KMS-11 (cell line): ENCODE data around the gene USP11.
"Not testable (repeated sequence)": the region's sequence is repeated elsewhere in the genome, so short reads cannot be mapped to it uniquely, and the experiment has no call there.

Experiments
- H2AFZ ChIP-seq: fragments of 200-600 bp; sonication (generic); 2 replicates; pipeline ENCODE4 v1.6.1; 2016; ENCODE audit warnings: antibody characterized with exemption, mixed run types, low read depth
- H3K27ac ChIP-seq: fragments of 200-600 bp; sonication (generic); 2 replicates; pipeline ENCODE4 v1.6.1; 2016; ENCODE audit warnings: mild to moderate bottlenecking, mixed run types
- H3K27me3 ChIP-seq: fragments of 200-600 bp; sonication (generic); 2 replicates; pipeline ENCODE4 v1.6.1; 2017; ENCODE audit warnings: mild to moderate bottlenecking, low read depth, mixed run types, moderate library complexity; ENCODE audit not compliant: insufficient read depth
- H3K36me3 ChIP-seq: fragments of 200-600 bp; sonication (generic); 2 replicates; pipeline ENCODE4 v1.6.1; 2017; ENCODE audit warnings: mild to moderate bottlenecking, mixed run types; ENCODE audit not compliant: insufficient read depth
- H3K4me1 ChIP-seq: fragments of 200-600 bp; sonication (generic); 2 replicates; pipeline ENCODE4 v1.6.1; 2016; ENCODE audit warnings: mild to moderate bottlenecking, low read depth, mixed run types; ENCODE audit not compliant: poor library complexity, severe bottlenecking
- H3K4me2 ChIP-seq: fragments of 200-600 bp; sonication (generic); 2 replicates; pipeline ENCODE4 v1.7.0; 2016; ENCODE audit warnings: mild to moderate bottlenecking, mixed run types
- H3K4me3 ChIP-seq: fragments of 200-600 bp; sonication (generic); IDR thresholded peaks from 2 replicates; pipeline ENCODE4 v1.6.1; 2017; ENCODE audit warnings: low read depth, low read length, mixed read lengths; ENCODE audit not compliant: insufficient read depth
- H3K79me2 ChIP-seq: fragments of 200-600 bp; sonication (generic); 2 replicates; pipeline ENCODE4 v1.6.1; 2016; ENCODE audit warnings: low read depth, mixed run types; ENCODE audit not compliant: insufficient read depth
- H3K9ac ChIP-seq: fragments of 200-600 bp; sonication (generic); 2 replicates; pipeline ENCODE4 v1.6.1; 2016; ENCODE audit warnings: mild to moderate bottlenecking, mixed run types
- H4K20me1 ChIP-seq: fragments of 200-600 bp; sonication (generic); 2 replicates; pipeline ENCODE4 v1.6.1; 2016; ENCODE audit warnings: mild to moderate bottlenecking, mixed run types; ENCODE audit not compliant: insufficient read depth
- CTCF ChIP-seq: fragments of 200-600 bp; sonication (generic); conservative IDR thresholded peaks from 2 replicates; pipeline ENCODE4 v1.6.1; 2017; ENCODE audit warnings: low read depth, mild to moderate bottlenecking, antibody characterized with exemption, low read length, moderate library complexity, mixed read lengths

Gene USP11

GRCh38 chrX:47250017-47250347 is 17.2 kb downstream of the USP11 start:
- H3K9ac ChIP-seq, result no peak overlapping the region
- H3K4me2 ChIP-seq, result no peak overlapping the region
- no peak overlapping the region for H2AFZ ChIP-seq
- H3K4me1 ChIP-seq, result no peaks in the 10 kb centered on the region
- H3K4me3 ChIP-seq, result no peak overlapping the region
- no peaks in the 10 kb centered on the region for H4K20me1 ChIP-seq
- H3K36me3 ChIP-seq, result no peaks in the 10 kb centered on the region
- no peaks in the 10 kb centered on the region for H3K27me3 ChIP-seq
- TF ChIP-seq CTCF, result no peak
- no peak overlapping the region for H3K27ac ChIP-seq
- no peaks in the 10 kb centered on the region for H3K79me2 ChIP-seq

GRCh38 chrX:47257620-47258019 is 24.8 kb downstream of the USP11 start:
- H3K4me2 ChIP-seq, H3K27ac ChIP-seq, H3K4me3 ChIP-seq, H2AFZ ChIP-seq, H3K27me3 ChIP-seq, H3K79me2 ChIP-seq, H3K36me3 ChIP-seq, H3K4me1 ChIP-seq, H4K20me1 ChIP-seq, H3K9ac ChIP-seq: not testable (repeated sequence)

- H3K4me3 ChIP-seq, result no peak overlapping the region
- no peaks in the 10 kb centered on the region for H3K4me1 ChIP-seq
- H3K36me3 ChIP-seq, result no peaks in the 10 kb centered on the region
- no peak overlapping the region for H3K9ac ChIP-seq
- no peaks in the 10 kb centered on the region for H3K79me2 ChIP-seq
- no peak overlapping the region for H3K4me2 ChIP-seq
- no peaks in the 10 kb centered on the region for H4K20me1 ChIP-seq
- no peak overlapping the region for H3K27ac ChIP-seq
- no peaks in the 10 kb centered on the region for H3K27me3 ChIP-seq
- TF ChIP-seq CTCF, result no peak
- no peak overlapping the region for H2AFZ ChIP-seq
Measured at GRCh38 chrX:47264483-47265173, 31.8 kb downstream of the USP11 start.

- Histone ChIP-seq H3K27me3 (no peaks in the 10 kb centered on the region), H3K27ac (no peak overlapping the region), H3K4me1 (no peaks in the 10 kb centered on the region), H3K4me3 (no peak overlapping the region), H3K36me3 (no peaks in the 10 kb centered on the region), H4K20me1 (no peaks in the 10 kb centered on the region), H2AFZ (no peak overlapping the region), H3K4me2 (no peak overlapping the region), H3K9ac (no peak overlapping the region), H3K79me2 (no peaks in the 10 kb centered on the region)
- TF ChIP-seq CTCF, result no peak
Measured at GRCh38 chrX:47266643-47267042, 33.8 kb downstream of the USP11 start.

- Histone ChIP-seq H3K27ac (no peak overlapping the region), H3K4me3 (no peak overlapping the region), H4K20me1 (no peaks in the 10 kb centered on the region), H3K27me3 (no peaks in the 10 kb centered on the region), H3K36me3 (no peaks in the 10 kb centered on the region), H3K4me2 (no peak overlapping the region), H3K79me2 (no peaks in the 10 kb centered on the region), H2AFZ (no peak overlapping the region), H3K9ac (no peak overlapping the region), H3K4me1 (no peaks in the 10 kb centered on the region)
- TF ChIP-seq CTCF, result no peak
Measured at GRCh38 chrX:47272013-47272408, 39.2 kb downstream of the USP11 start.
